ENCODE results near the gene MARCO. TPM values are rescaled to one million over a fixed set of nuclear protein-coding genes. Genes with fewer than 3 reads are reported as not detected.

Gene MARCO
- total RNA-seq, 1 experiment from 2014 or later = not detected

- H3K9ac ChIP-seq (ENCODE audit: extremely low read depth, insufficient read length, low read length) = no peak overlapping the region
- no peaks in the 10 kb centered on the region for H3K23me2 ChIP-seq (ENCODE audit: insufficient read length, low read depth, low read length, poor library complexity, severe bottlenecking)
- no peak overlapping the region for H3K23ac ChIP-seq (ENCODE audit: insufficient read length, low read depth, low read length)
- peaks cover 24 to 27% of the 10 kb centered on the region in 2 experiments for H3K9me3 Mint-ChIP-seq
- no peak overlapping the region for H4K5ac ChIP-seq (ENCODE audit: insufficient read length, low read depth, low read length)
- DNase-seq = no peak
- no peak overlapping the region for H3K4me3 Mint-ChIP-seq
- H3K4me1 Mint-ChIP-seq = no peaks in the 10 kb centered on the region
- H3K4me1 ChIP-seq (ENCODE audit: insufficient read depth, low read length) = no peaks in the 10 kb centered on the region
- H4K20me1 ChIP-seq (ENCODE audit: control insufficient read depth, insufficient read depth, insufficient read length) = no peaks in the 10 kb centered on the region
- no peak overlapping the region for H4K8ac ChIP-seq (replicated peaks; ENCODE audit: insufficient read length, low read depth, low read length)
- no peak overlapping the region for H2BK5ac ChIP-seq (ENCODE audit: insufficient read length, low read length)
- H3K4ac ChIP-seq (ENCODE audit: low read depth, low read length) = no peak overlapping the region
- H3K27me3 ChIP-seq (ENCODE audit: insufficient read depth, low read length) = no peaks in the 10 kb centered on the region
- H3K9me3 ChIP-seq (ENCODE audit: control insufficient read depth, low read depth, low read length) = peaks cover 8% of the 10 kb centered on the region
- H3K27ac Mint-ChIP-seq = no peak overlapping the region
- H3K27me3 Mint-ChIP-seq (ENCODE audit: low read depth) = peaks cover 30% of the 10 kb centered on the region
- no peaks in the 10 kb centered on the region for H3K79me2 ChIP-seq (ENCODE audit: insufficient read depth, low read length)
- no CpG with 5 or more reads among the region's 6 CpGs for WGBS (ENCODE audit: extremely low coverage, insufficient read length, low lambda C conversion rate)
- no peak overlapping the region for H2BK15ac ChIP-seq (ENCODE audit: low read depth, low read length)
- TF ChIP-seq, protein P1, sequence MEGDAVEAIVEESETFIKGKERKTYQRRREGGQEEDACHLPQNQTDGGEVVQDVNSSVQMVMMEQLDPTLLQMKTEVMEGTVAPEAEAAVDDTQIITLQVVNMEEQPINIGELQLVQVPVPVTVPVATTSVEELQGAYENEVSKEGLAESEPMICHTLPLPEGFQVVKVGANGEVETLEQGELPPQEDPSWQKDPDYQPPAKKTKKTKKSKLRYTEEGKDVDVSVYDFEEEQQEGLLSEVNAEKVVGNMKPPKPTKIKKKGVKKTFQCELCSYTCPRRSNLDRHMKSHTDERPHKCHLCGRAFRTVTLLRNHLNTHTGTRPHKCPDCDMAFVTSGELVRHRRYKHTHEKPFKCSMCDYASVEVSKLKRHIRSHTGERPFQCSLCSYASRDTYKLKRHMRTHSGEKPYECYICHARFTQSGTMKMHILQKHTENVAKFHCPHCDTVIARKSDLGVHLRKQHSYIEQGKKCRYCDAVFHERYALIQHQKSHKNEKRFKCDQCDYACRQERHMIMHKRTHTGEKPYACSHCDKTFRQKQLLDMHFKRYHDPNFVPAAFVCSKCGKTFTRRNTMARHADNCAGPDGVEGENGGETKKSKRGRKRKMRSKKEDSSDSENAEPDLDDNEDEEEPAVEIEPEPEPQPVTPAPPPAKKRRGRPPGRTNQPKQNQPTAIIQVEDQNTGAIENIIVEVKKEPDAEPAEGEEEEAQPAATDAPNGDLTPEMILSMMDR (conservative IDR thresholded peaks at IDR 0.05) = no peak
- H2BK12ac ChIP-seq (ENCODE audit: insufficient read length, low read depth, low read length) = no peak overlapping the region
- peaks cover 0 to 6% (median 5%) of the 10 kb centered on the region in 3 experiments; a peak in 2 of 7 replicates for H3K36me3 Mint-ChIP-seq (ENCODE audit: insufficient read depth in 1 of 3, low read depth in 3 of 3)
- no peak overlapping the region for H3K18ac ChIP-seq (ENCODE audit: insufficient read length, low read depth, low read length)
- H3K56ac ChIP-seq (ENCODE audit: insufficient read length, low read depth, low read length) = no peak overlapping the region
- H3K27ac ChIP-seq (ENCODE audit: insufficient read length, low read depth, low read length) = no peak overlapping the region
- no peak overlapping the region for H2BK120ac ChIP-seq (ENCODE audit: low read depth, low read length, poor library complexity, severe bottlenecking)
- no peak overlapping the region for H2BK20ac ChIP-seq (ENCODE audit: low read depth, low read length, poor library complexity, severe bottlenecking)
- H4K91ac ChIP-seq (ENCODE audit: insufficient read length, low read depth, low read length) = no peak overlapping the region
- H2AFZ ChIP-seq (ENCODE audit: low read length) = no peak overlapping the region
- no peak overlapping the region for H3T11ph ChIP-seq (ENCODE audit: low read length)
- H3K14ac ChIP-seq (ENCODE audit: insufficient read depth, low read length) = no peak overlapping the region
- no peak overlapping the region for H3K4me2 ChIP-seq (ENCODE audit: insufficient read depth, insufficient read length, low read length)
- no peaks in the 10 kb centered on the region for H3K79me1 ChIP-seq (ENCODE audit: insufficient read depth, low read depth, low read length, poor library complexity, severe bottlenecking)
- no peak overlapping the region for H2AK5ac ChIP-seq (ENCODE audit: insufficient read length, low read length)
Measured at GRCh38 chr2:119005555-119005954, 63.6 kb downstream of the MARCO start.
